Islet of Langerhans (tissue), 1 donor: ENCODE data around the gene SEC14L5.

ENCODE experiments used
- FAIRE-seq: peaks from one replicate; lab custom pipeline; 2011; peaks lifted over from hg19 to GRCh38; lab: Jason Lieb, UNC

Gene SEC14L5

DNA sequence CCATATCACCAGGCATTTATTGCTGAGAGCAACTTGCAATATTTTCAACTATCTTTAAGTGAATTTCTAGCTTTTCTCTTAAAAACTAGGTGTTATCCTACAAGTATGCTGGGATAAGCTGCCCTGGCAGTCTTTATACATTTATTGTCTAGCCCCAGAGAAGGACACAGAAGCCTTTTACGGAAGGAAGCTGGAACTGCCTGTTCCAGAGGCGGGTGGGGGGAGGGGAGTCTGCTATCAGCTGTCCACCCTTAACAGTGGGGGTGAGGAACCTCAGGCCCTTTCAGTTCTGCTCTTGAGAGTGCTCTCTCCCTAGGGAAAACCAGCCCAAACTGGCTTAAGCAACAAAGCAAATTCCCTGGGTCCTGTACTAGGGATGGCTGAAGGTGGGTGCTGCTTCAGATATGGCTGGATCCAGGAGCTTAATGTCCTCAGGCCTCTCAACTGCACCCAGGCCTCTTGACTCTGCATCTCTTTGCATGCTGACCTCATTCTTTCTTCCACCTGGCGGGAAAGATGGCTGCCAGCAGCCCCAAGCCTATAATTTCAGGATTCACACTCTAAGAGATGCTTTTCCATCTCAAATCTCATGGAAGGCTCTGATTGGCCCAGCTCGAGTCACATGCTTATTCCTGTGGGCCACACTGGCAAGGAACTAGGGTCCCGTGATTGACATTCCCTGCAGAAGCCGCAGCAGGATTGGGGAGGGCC lies 59.0 kb downstream of the SEC14L5 start:
- no peak for FAIRE-seq

- no peak for FAIRE-seq
Measured at GRCh38 chr16:5017678-5017969, 59.5 kb downstream of the SEC14L5 start.

DNA sequence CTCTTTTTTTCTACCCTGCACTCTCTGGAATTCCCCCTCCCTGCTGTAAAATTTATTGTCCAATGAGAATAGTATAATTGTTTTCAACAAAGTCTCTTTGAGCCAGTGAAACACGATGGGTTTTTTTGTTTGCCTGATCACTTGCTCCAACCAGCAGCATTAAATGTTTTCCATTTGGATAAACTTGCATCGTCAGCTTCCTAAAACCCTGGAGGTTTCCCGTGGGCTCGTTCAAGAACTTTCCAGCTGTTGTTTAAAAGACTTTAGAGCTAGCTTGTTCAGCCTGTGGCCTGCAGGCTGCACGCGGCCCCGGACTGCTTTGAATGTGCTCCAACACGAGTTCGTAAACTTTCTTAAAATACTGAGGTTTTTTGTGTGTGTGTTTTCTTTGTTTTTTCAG lies 60.7 kb downstream of the SEC14L5 start:
- no peak for FAIRE-seq

GRCh38 chr16:5019775-5020174 lies 61.6 kb downstream of the SEC14L5 start:
- FAIRE-seq, result no peak

GRCh38 chr16:5020551-5020950 lies 62.4 kb downstream of the SEC14L5 start:
- no peak for FAIRE-seq

GRCh38 chr16:5022521-5022920 lies 64.4 kb downstream of the SEC14L5 start:
- FAIRE-seq, result no peak

DNA sequence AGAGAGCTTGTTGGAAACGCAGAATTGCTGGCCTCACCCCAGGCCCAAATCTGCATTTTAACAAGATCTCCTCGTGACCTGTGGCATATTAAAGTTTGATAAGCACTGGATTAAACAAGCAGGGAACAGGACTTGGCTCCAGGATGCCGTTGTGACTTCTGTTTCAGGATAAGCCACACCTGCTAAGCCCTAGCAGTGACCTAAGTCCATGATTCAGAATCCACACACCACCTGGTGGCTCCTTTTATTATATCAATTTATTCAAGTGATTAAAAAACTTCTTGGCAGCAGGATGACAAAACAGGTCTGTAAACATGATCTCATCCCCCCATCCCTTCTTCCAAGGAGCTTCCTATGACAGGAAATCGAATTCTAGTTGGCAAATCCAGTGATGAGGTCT lies 66.5 kb downstream of the SEC14L5 start:
- no peak for FAIRE-seq

DNA sequence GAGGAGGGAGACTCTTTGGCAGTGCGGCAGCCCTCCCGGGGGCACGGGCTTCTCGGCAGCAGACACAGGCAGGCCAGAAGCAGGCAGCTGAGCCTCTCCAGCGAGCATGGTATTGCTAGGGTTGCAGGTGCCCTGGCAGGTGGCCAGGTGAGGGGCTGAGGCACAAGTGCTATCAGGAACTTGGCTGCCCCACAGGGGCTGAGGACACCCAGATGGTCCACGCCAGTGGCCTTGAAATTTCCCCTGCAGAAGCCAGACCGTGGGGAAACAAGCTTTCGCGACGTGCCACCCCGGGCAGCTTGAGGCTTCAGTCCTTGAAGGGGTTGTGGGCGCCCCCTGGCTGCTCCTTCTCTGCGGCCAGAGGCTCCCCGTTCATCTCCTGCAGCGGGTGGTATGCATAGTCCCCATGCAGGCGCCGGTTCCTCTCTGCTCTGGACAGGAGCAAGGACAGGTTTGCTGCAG lies 67.1 kb downstream of the SEC14L5 start:
- FAIRE-seq, result no peak

DNA sequence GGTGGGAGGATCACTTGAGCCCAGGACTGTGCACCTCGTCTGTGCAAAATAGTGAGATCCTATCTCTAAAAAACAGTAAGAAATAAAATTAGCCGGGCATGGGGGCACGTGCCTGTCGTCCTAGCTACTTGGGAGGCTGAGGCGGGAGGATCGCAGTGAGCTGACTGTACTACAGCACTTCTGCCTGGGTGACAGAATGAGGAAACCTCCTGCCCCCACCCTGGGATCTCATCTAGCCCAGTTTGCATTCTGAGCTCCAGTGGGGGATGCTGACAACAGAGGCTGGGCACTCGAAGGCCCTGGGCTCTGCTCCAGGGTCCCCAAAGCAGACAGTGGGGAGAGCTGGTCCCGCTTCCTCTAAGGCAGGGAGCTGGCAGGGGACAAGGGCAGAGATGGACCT lies 68.5 kb downstream of the SEC14L5 start:
- no peak for FAIRE-seq

GRCh38 chr16:5027086-5027485 lies 69.0 kb downstream of the SEC14L5 start:
- no peak for FAIRE-seq

DNA sequence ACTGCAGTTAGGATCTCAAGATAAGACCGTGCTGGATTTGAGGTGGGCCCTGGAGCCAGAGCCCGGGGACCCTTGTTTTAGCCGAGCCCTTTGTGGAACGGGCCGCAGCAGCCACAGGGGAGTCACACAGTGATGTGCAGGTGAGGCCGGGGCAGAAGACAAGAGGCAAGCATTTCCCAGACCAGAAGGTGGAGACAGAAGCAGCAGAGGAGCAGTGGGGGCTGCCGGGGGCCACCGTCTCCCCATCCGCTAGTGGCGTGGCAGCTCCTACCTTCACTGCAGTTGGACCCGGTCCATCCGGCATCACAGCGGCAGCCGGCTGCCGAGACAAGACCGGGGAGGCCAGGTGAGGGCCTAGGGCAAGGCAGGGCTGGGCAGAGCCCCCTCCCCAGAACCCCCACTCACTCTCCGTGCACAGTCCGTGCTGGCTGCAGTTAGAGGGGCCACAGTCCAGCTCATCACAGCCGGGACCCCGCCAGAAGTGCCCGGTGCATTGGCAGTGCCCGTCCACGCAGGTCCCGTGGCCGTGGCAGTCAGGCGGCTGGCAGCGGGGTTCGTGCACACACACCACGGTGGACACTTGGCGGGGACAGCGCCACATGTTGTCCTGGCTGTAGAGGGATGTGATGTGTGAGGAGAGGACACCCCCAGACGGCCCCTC lies 69.6 kb downstream of the SEC14L5 start:
- no peak for FAIRE-seq

- FAIRE-seq, result no peak
Measured at GRCh38 chr16:5028950-5029475, 70.9 kb downstream of the SEC14L5 start.

DNA sequence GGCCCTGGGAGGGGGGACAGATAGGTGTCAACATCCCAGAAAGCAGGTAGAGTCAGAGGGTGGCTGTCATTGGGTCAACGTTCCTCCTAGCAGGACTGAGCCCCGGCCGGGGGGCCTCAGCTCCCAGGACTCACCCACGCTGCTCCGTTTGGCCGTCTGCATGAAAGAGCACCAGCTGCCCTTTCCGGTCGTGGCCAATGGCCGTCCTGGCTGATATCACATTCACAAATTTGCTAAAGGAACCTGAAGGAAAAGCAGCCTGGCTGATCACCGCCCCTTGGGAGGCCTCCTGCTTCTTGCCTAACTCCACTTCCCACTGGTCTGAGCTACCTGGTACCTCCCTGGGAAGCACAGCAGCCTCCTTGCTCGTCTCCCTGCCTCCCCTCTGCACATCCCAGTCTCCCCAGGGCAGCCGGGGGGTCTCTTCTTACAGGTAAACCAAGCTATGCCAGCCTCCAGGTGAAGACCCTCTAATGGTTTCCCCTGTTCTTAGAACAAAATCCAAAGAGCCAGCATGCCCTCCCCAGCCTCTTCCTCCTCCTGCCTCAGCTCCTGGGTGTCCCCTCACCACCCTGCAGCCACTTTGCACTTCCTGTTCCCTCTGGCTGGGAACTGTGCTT lies 72.2 kb downstream of the SEC14L5 start:
- no peak for FAIRE-seq

DNA sequence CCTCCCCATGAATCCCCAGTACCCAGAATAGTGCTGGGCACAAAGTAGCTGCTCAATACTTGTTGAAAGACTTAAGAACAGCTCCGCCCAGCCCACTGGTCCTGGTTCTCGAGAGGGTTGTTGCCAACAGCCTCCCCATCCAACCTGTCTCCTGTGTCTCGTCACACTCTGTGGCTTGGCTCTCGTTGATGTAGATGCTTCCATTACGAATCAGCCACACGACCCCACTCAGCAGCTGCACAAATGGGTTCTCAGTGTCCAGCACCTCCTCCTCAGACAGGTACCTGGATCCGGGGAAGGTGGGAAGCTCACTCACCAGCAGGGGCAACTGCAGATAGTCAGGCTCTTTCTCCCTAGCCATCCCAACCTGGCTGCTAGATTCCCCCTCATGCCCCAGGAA lies 73.5 kb downstream of the SEC14L5 start:
- no peak for FAIRE-seq

DNA sequence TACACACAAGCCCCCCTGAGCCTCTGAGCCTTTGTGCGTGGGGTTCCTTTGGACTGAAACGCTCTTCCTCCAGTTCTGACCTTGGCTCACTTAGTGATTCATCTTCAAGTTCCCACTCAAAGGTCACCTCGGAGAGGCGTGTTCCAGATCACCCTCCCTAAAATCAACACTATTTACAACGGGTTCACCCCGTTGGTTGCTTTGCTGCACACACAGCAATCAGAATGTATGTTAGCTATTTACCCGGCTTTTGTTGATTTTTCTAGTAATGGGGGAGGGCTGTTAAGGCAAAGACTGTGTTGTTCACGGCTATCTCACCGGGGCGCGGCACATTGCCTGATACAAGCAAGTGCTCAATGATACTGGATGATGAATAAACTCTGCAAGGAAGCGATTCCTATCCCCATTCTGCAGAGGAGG lies 74.6 kb downstream of the SEC14L5 start:
- no peak for FAIRE-seq

DNA sequence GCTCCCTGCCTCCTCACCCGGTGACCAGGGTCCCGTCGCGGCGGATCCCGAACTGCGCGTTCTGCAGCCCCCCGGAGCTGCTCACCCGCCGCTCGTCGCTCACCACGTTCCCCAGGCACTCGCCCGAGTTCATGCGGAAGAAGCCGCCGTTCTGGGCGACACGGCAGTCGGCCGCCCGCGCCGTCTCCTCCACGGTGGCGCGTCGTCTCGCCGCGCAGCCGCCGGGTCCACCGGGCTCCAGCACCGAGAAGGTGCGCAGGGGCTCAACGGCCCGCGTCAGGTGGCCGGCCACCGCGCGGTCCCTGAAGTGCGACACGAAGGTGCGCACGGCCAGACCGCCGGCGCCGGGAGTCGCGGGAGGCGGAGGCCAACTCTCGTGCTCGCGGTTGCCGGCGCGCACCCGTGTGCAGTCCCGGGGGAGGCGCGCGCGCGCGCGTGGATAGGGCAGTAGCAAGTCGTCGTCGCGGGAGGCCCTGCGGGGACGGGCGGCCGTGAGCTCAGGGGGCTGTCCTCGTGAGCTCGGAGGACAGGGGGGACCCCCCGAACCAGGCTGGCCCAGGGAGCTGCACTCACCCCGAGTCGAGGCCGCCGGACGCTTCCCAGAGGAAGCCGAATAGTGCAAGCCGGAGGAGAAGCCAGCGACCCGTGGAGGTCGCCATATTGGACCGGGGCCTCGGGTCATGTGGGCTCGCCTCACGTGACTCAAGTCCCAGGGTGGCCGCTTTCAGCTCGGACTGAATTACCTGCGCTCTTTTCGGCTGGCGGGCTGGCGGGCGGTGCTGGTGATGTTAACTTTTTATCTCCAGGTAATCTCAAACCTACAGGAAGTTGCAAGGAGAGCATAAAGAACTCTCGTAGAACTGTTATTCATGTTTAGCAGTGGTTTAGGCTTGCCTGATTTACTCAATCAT lies 75.4 kb downstream of the SEC14L5 start, which contains the start of gene NAGPA:
TSS of gene NAGPA (minus strand) at position 680 of the 911 bp plus-strand sequence. CDS start at position 659, 21 bp downstream.
- peak; percentile 60 for FAIRE-seq

GRCh38 chr16:5034167-5034523 lies 76.0 kb downstream of the SEC14L5 start:
- no peak for FAIRE-seq

GRCh38 chr16:5035909-5036227 lies 77.7 kb downstream of the SEC14L5 start:
- FAIRE-seq, result no peak

- FAIRE-seq, result no peak
Measured at GRCh38 chr16:5036228-5037156, 78.4 kb downstream of the SEC14L5 start.

GRCh38 chr16:5040451-5040850 lies 82.3 kb downstream of the SEC14L5 start:
- no peak for FAIRE-seq

- no peak for FAIRE-seq
Measured at GRCh38 chr16:5041600-5042133, 83.5 kb downstream of the SEC14L5 start.
